CD14-positive monocyte (primary cell): ENCODE results near the gene CELF2. TPM values are rescaled to one million over a fixed set of nuclear protein-coding genes. Genes with fewer than 3 reads are reported as not detected.

Source experiments
- DNase-seq, 3 donors: peaks; one replicate each; pipeline ENCODE4 v3.0.0-alpha.2; 2011 to 2022
- H2AFZ ChIP-seq: 2 replicates; pipeline ENCODE4 v1.6.0; 2012; ENCODE audit warnings: mild to moderate bottlenecking, low read depth, low read length, inconsistent platforms; ENCODE audit not compliant: insufficient read depth, poor library complexity, severe bottlenecking
- H3K27ac ChIP-seq, 2 donors: 1 replicate in 1 of 2; 2 replicates in 1 of 2; pipeline ENCODE4 v1.5.1; 2012 to 2013; ENCODE audit warnings: low read length in 2 of 2, control low read depth in 1 of 2, inconsistent platforms in 1 of 2, low read depth in 1 of 2, mild to moderate bottlenecking in 1 of 2
- H3K27me3 ChIP-seq, 2 donors: one replicate each; pipeline versions ENCODE4 v1.6.0 to v1.6.1; 2011 to 2013; ENCODE audit warnings: low read length in 2 of 2; ENCODE audit not compliant: control insufficient read depth in 2 of 2, insufficient read depth in 2 of 2
- H3K36me3 ChIP-seq, 2 donors: replicated peaks in 1 of 2; 1 replicate in 1 of 2; 2 replicates in 1 of 2; pipeline versions ENCODE4 v1.5.1 to v1.6.1; 2012 to 2013; ENCODE audit warnings: low read length in 2 of 2, control low read depth in 1 of 2, inconsistent platforms in 1 of 2, mild to moderate bottlenecking in 1 of 2; ENCODE audit not compliant: insufficient read depth in 2 of 2, control insufficient read depth in 1 of 2
- H3K4me1 ChIP-seq, 2 donors: 1 replicate in 1 of 2; 2 replicates in 1 of 2; pipeline versions ENCODE4 v1.5.1 to v1.6.1; 2012 to 2013; ENCODE audit warnings: low read length in 2 of 2, control low read depth in 1 of 2, inconsistent platforms in 1 of 2, mild to moderate bottlenecking in 1 of 2, moderate library complexity in 1 of 2; ENCODE audit not compliant: insufficient read depth in 2 of 2, control insufficient read depth in 1 of 2
- H3K4me2 ChIP-seq: replicated peaks from 2 replicates; pipeline ENCODE3; 2012; ENCODE audit warnings: low read length, moderate library complexity, mild to moderate bottlenecking; ENCODE audit not compliant: poor library complexity, severe bottlenecking; ENCODE audit errors: extremely low read depth
- H3K4me3 ChIP-seq, 3 experiments: fragments of 200-600 bp in 1 of 3; sonication (generic) in 1 of 3; replicated peaks in 1 of 3; 1 replicate in 2 of 3; 2 replicates in 1 of 3; pipeline ENCODE4 v1.5.1; 2011 to 2013; ENCODE audit warnings: low read length in 3 of 3, mild to moderate bottlenecking in 3 of 3, control low read depth in 2 of 3, low read depth in 2 of 3, inconsistent platforms in 1 of 3, moderate library complexity in 1 of 3
- H3K79me2 ChIP-seq: 2 replicates; pipeline ENCODE4 v1.6.0; 2012; ENCODE audit warnings: mild to moderate bottlenecking, control low read depth, inconsistent platforms, low read length, moderate library complexity; ENCODE audit not compliant: insufficient read depth
- H3K9ac ChIP-seq: 2 replicates; pipeline ENCODE4 v1.6.0; 2017; ENCODE audit warnings: low read length, mild to moderate bottlenecking; ENCODE audit not compliant: insufficient read depth, poor library complexity, severe bottlenecking
- H3K9me3 ChIP-seq, 2 donors: replicated peaks in 1 of 2; 1 replicate in 1 of 2; 2 replicates in 1 of 2; pipeline versions ENCODE4 v1.5.1 to v1.6.1; 2012 to 2013; ENCODE audit warnings: low read length in 2 of 2, control low read depth in 1 of 2; ENCODE audit not compliant: control insufficient read depth in 1 of 2, insufficient read depth in 1 of 2
- H4K20me1 ChIP-seq: 2 replicates; pipeline ENCODE4 v1.6.0; 2012; ENCODE audit warnings: mild to moderate bottlenecking, low read length, control low read depth, moderate library complexity; ENCODE audit not compliant: insufficient read depth
- H3K27ac Mint-ChIP-seq, 7 donors: one replicate each; pipeline ENCODE4 v1.8.0; 2020; ENCODE audit warnings: mild to moderate bottlenecking in 7 of 7, mixed read lengths in 7 of 7, moderate library complexity in 6 of 7, inconsistent platforms in 2 of 7
- H3K27me3 Mint-ChIP-seq, 3 donors: one replicate each; pipeline ENCODE4 v1.8.0; 2021 to 2022; ENCODE audit warnings: low read depth in 3 of 3, mild to moderate bottlenecking in 3 of 3, mixed read lengths in 3 of 3, moderate library complexity in 3 of 3, inconsistent platforms in 1 of 3
- H3K36me3 Mint-ChIP-seq, 2 donors: one replicate each; pipeline ENCODE4 v1.8.0; 2020; ENCODE audit warnings: mixed read lengths in 2 of 2, inconsistent platforms in 1 of 2, mild to moderate bottlenecking in 1 of 2
- H3K4me1 Mint-ChIP-seq: one replicate; pipeline ENCODE4 v1.8.0; 2020; ENCODE audit warnings: mild to moderate bottlenecking, mixed read lengths
- H3K4me3 Mint-ChIP-seq, 2 donors: one replicate each; pipeline ENCODE4 v1.8.0; 2020; ENCODE audit warnings: mild to moderate bottlenecking in 2 of 2, mixed read lengths in 2 of 2, moderate library complexity in 1 of 2
- H3K9me3 Mint-ChIP-seq, 7 donors: one replicate each; pipeline ENCODE4 v1.8.0; 2020 to 2022; ENCODE audit warnings: mixed read lengths in 7 of 7, mild to moderate bottlenecking in 6 of 7, moderate library complexity in 6 of 7, inconsistent platforms in 2 of 7
- CTCF ChIP-seq: fragments of 200-600 bp; IDR thresholded peaks from one replicate; pipeline ENCODE4 v1.8.0; 2022; ENCODE audit warnings: antibody characterized with exemption, mild to moderate bottlenecking
- WGBS: methylation state at CpG from one replicate; pipeline ENCODE4 v1.1.5; 2013; ENCODE audit warnings: missing lambda C conversion rate; ENCODE audit not compliant: insufficient coverage; 5-methylcytosine and 5-hydroxymethylcytosine counted together
- intact Hi-C, 2 donors: fragments of 100-400 bp; cut with micrococcal nuclease; formaldehyde crosslinking; loops; one replicate each; pipeline versions ENCODE4 v1.15.0 to v1.15.1; 2023
- polyA plus RNA-seq, 3 donors: library from polyadenylated mRNA; depleted of rRNA in 1 of 3; unstranded in 2 of 3; stranded (reverse) in 1 of 3; fragments of 300-500 nt in 2 of 3; fragments of >200 nt in 1 of 3; fragmentation: Illumina TruSeq in 2 of 3; gene quantifications; 1 replicate in 2 of 3; 2 replicates in 1 of 3; pipeline ENCODE4 v1.2.3, GENCODE V29; 2012 to 2021

The CELF2 gene
- polyA plus RNA-seq, 3 donors, result 53.5 to 93.3 (median 80.5) TPM

GRCh38 chr10:11295492-11295891 lies 277.8 kb downstream of the CELF2 start:
- H3K4me3 Mint-ChIP-seq, result no peak overlapping the region
- H3K27ac Mint-ChIP-seq, result peak overlapping the region in 1 of 7 donors; percentile 46
- H3K9ac ChIP-seq, result no peak overlapping the region
- H3K79me2 ChIP-seq, result peaks cover 72% of the 10 kb centered on the region
- no peak overlapping the region for H3K27ac ChIP-seq
- WGBS, result 100% methylated on average over 1 of the region's 3 CpGs
- H3K4me2 ChIP-seq, result no peak overlapping the region
- intact Hi-C loops, result no loop called here
- H3K4me3 ChIP-seq, result no peak overlapping the region
- no peaks in the 10 kb centered on the region for H3K9me3 Mint-ChIP-seq
- H3K4me1 Mint-ChIP-seq, result no peaks in the 10 kb centered on the region
- H3K27me3 ChIP-seq, result no peaks in the 10 kb centered on the region
- no peaks in the 10 kb centered on the region for H3K9me3 ChIP-seq
- no peak for DNase-seq
- no peak overlapping the region for H2AFZ ChIP-seq
- H4K20me1 ChIP-seq, result peaks cover 100% of the 10 kb centered on the region
- peaks cover 99 to 100% of the 10 kb centered on the region in 2 donors for H3K36me3 ChIP-seq
- no peak for TF ChIP-seq CTCF
- H3K4me1 ChIP-seq, result no peaks in the 10 kb centered on the region
- peaks cover 0 to 2% (median 0%) of the 10 kb centered on the region in 3 donors for H3K27me3 Mint-ChIP-seq
- H3K36me3 Mint-ChIP-seq, result peaks cover 88 to 97% of the 10 kb centered on the region in 2 donors

GRCh38 chr10:11297136-11297535 lies 279.5 kb downstream of the CELF2 start:
- TF ChIP-seq CTCF, result no peak

More at GRCh38 chr10:11297136-11297535, 279.5 kb downstream of the CELF2 start:
- Mint-ChIP-seq H3K27ac (peak overlapping the region in 4 of 7 donors; percentile 2 to 67 (median 32)), H3K4me1 (no peaks in the 10 kb centered on the region), H3K36me3 (peaks cover 88 to 95% of the 10 kb centered on the region in 2 donors), H3K9me3 (peaks cover 0 to 4% (median 0%) of the 10 kb centered on the region in 7 donors), H3K27me3 (peaks cover 0 to 2% (median 1%) of the 10 kb centered on the region in 3 donors), H3K4me3 (no peak overlapping the region)
- Histone ChIP-seq H3K36me3 (peaks cover 93 to 98% of the 10 kb centered on the region in 2 donors), H2AFZ (no peak overlapping the region), H4K20me1 (peaks cover 97% of the 10 kb centered on the region), H3K9me3 (no peaks in the 10 kb centered on the region), H3K27me3 (no peaks in the 10 kb centered on the region), H3K4me1 (no peaks in the 10 kb centered on the region), H3K27ac (peak overlapping the region in 1 of 2 donors; percentile 12), H3K79me2 (peaks cover 69% of the 10 kb centered on the region), H3K9ac (no peak overlapping the region), H3K4me2 (no peak overlapping the region), H3K4me3 (no peak overlapping the region)
- intact Hi-C loops, result no loop called here
- DNase-seq, result no peak
- WGBS, result 99% methylated on average over 8 of the region's 8 CpGs
